Stimulated activated naive CD8-positive, alpha-beta T cell treated with anti-CD3 and anti-CD28 coated beads, Interleukin-15, amount 100 ng/mL, for 72 hours (primary cell): ENCODE measurements around the gene ANKRD9.

ENCODE experiments used
- ATAC-seq: fragments of 150-1000 bp; cut with Tn5 transposase; 2 replicates; pipeline ENCODE4 v1.10.0; 2021; ENCODE audit warnings: mild to moderate bottlenecking, moderate library complexity
- DNase-seq, 2 donors: peaks; one replicate each; pipeline ENCODE4 v3.0.0; 2021 to 2022
- H3K27ac Mint-ChIP-seq, 2 donors: one replicate each; pipeline ENCODE4 v1.8.0; 2022; ENCODE audit warnings: mild to moderate bottlenecking in 2 of 2, mixed read lengths in 2 of 2, moderate library complexity in 2 of 2
- H3K27me3 Mint-ChIP-seq: one replicate; pipeline ENCODE4 v1.8.0; 2022; ENCODE audit warnings: mixed read lengths
- H3K4me1 Mint-ChIP-seq: one replicate; pipeline ENCODE4 v1.8.0; 2022; ENCODE audit warnings: mild to moderate bottlenecking, mixed read lengths
- H3K4me3 Mint-ChIP-seq, 2 donors: one replicate each; pipeline ENCODE4 v1.8.0; 2022; ENCODE audit warnings: mild to moderate bottlenecking in 2 of 2, mixed read lengths in 2 of 2, moderate library complexity in 1 of 2
- H3K9me3 Mint-ChIP-seq, 2 donors: one replicate each; pipeline ENCODE4 v1.8.0; 2022; ENCODE audit warnings: mixed read lengths in 2 of 2

ANKRD9 gene

GRCh38 chr14:102508410-102508773 lies 1.2 kb downstream of the ANKRD9 start:
- no peak for ATAC-seq
- H3K4me1 Mint-ChIP-seq: peaks cover 25% of the 10 kb centered on the region
- no peak overlapping the region for H3K27ac Mint-ChIP-seq
- no peaks in the 10 kb centered on the region for H3K27me3 Mint-ChIP-seq
- no peak for DNase-seq
- H3K4me3 Mint-ChIP-seq: peak overlapping the region; percentile 74 to 79
- no peaks in the 10 kb centered on the region for H3K9me3 Mint-ChIP-seq

- H3K27me3 Mint-ChIP-seq: no peaks in the 10 kb centered on the region
- ATAC-seq (no peak), DNase-seq (no peak)
- no peak overlapping the region for H3K27ac Mint-ChIP-seq
- H3K4me1 Mint-ChIP-seq: peaks cover 25% of the 10 kb centered on the region
- no peaks in the 10 kb centered on the region for H3K9me3 Mint-ChIP-seq
- no peak overlapping the region for H3K4me3 Mint-ChIP-seq
Observed at GRCh38 chr14:102507857-102508312, 1.7 kb downstream of the ANKRD9 start.

GRCh38 chr14:102507081-102507856 lies 2.3 kb downstream of the ANKRD9 start:
- Mint-ChIP-seq H3K9me3 (no peaks in the 10 kb centered on the region), H3K4me3 (no peak overlapping the region), H3K27me3 (no peaks in the 10 kb centered on the region), H3K4me1 (peaks cover 25% of the 10 kb centered on the region), H3K27ac (no peak overlapping the region)
- ATAC-seq (no peak), DNase-seq (no peak)

- H3K27me3 Mint-ChIP-seq: no peaks in the 10 kb centered on the region
- no peak for ATAC-seq
- no peak overlapping the region for H3K27ac Mint-ChIP-seq
- DNase-seq: no peak
- peaks cover 21% of the 10 kb centered on the region for H3K4me1 Mint-ChIP-seq
- H3K4me3 Mint-ChIP-seq: no peak overlapping the region
- no peaks in the 10 kb centered on the region for H3K9me3 Mint-ChIP-seq
Observed at GRCh38 chr14:102506626-102506925, 3.0 kb downstream of the ANKRD9 start.

GRCh38 chr14:102505775-102506625 lies 3.6 kb downstream of the ANKRD9 start:
- H3K4me1 Mint-ChIP-seq: peaks cover 15% of the 10 kb centered on the region
- ATAC-seq (no peak), DNase-seq (no peak)
- no peaks in the 10 kb centered on the region for H3K9me3 Mint-ChIP-seq
- H3K4me3 Mint-ChIP-seq: no peak overlapping the region
- no peaks in the 10 kb centered on the region for H3K27me3 Mint-ChIP-seq
- no peak overlapping the region for H3K27ac Mint-ChIP-seq

- no peak overlapping the region for H3K27ac Mint-ChIP-seq
- H3K4me1 Mint-ChIP-seq: peaks cover 15% of the 10 kb centered on the region
- H3K9me3 Mint-ChIP-seq: no peaks in the 10 kb centered on the region
- ATAC-seq (no peak), DNase-seq (no peak)
- H3K4me3 Mint-ChIP-seq: no peak overlapping the region
- H3K27me3 Mint-ChIP-seq: no peaks in the 10 kb centered on the region
Observed at GRCh38 chr14:102505000-102505619, 4.5 kb downstream of the ANKRD9 start.

GRCh38 chr14:102504328-102504999 lies 5.1 kb downstream of the ANKRD9 start:
- DNase-seq (no peak), ATAC-seq (no peak)
- Mint-ChIP-seq H3K9me3 (no peaks in the 10 kb centered on the region), H3K4me1 (peaks cover 16% of the 10 kb centered on the region), H3K27me3 (no peaks in the 10 kb centered on the region), H3K4me3 (no peak overlapping the region), H3K27ac (no peak overlapping the region)

- Mint-ChIP-seq H3K9me3 (no peaks in the 10 kb centered on the region), H3K27me3 (no peaks in the 10 kb centered on the region), H3K27ac (no peak overlapping the region), H3K4me3 (no peak overlapping the region), H3K4me1 (peaks cover 14% of the 10 kb centered on the region)
- no peak for DNase-seq
- no peak for ATAC-seq
Observed at GRCh38 chr14:102503641-102504327, 5.8 kb downstream of the ANKRD9 start.

GRCh38 chr14:102502571-102502970 lies 7.0 kb downstream of the ANKRD9 start:
- H3K27me3 Mint-ChIP-seq: no peaks in the 10 kb centered on the region
- H3K27ac Mint-ChIP-seq: no peak overlapping the region

GRCh38 chr14:102501751-102502315 lies 7.7 kb downstream of the ANKRD9 start:
- ATAC-seq: no peak
- H3K9me3 Mint-ChIP-seq: no peaks in the 10 kb centered on the region
- no peak for DNase-seq
- no peaks in the 10 kb centered on the region for H3K27me3 Mint-ChIP-seq
- H3K4me3 Mint-ChIP-seq: no peak overlapping the region
- no peak overlapping the region for H3K27ac Mint-ChIP-seq
- peaks cover 11% of the 10 kb centered on the region for H3K4me1 Mint-ChIP-seq

More at GRCh38 chr14:102502571-102502970, 7.0 kb downstream of the ANKRD9 start:
- Mint-ChIP-seq H3K4me3 (no peak overlapping the region), H3K9me3 (no peaks in the 10 kb centered on the region), H3K4me1 (peaks cover 11% of the 10 kb centered on the region)
- ATAC-seq (no peak), DNase-seq (no peak)

GRCh38 chr14:102500713-102501112 lies 8.9 kb downstream of the ANKRD9 start:
- ATAC-seq (no peak), DNase-seq (no peak)
- H3K9me3 Mint-ChIP-seq: no peaks in the 10 kb centered on the region
- H3K27me3 Mint-ChIP-seq: no peaks in the 10 kb centered on the region
- H3K4me3 Mint-ChIP-seq: no peak overlapping the region
- H3K4me1 Mint-ChIP-seq: peaks cover 11% of the 10 kb centered on the region
- no peak overlapping the region for H3K27ac Mint-ChIP-seq

- Mint-ChIP-seq H3K27me3 (no peaks in the 10 kb centered on the region), H3K4me3 (no peak overlapping the region), H3K4me1 (peaks cover 11% of the 10 kb centered on the region), H3K9me3 (no peaks in the 10 kb centered on the region), H3K27ac (no peak overlapping the region)
- DNase-seq: no peak
- peak; percentile 55 for ATAC-seq
Observed at GRCh38 chr14:102500158-102500662, 9.4 kb downstream of the ANKRD9 start.

GRCh38 chr14:102499401-102500157 lies 10.0 kb downstream of the ANKRD9 start:
- ATAC-seq: no peak
- Mint-ChIP-seq H3K4me1 (peaks cover 11% of the 10 kb centered on the region), H3K27me3 (no peaks in the 10 kb centered on the region), H3K9me3 (no peaks in the 10 kb centered on the region), H3K27ac (no peak overlapping the region), H3K4me3 (no peak overlapping the region)
- no peak for DNase-seq

- ATAC-seq (peak; percentile 38), DNase-seq (no peak)
- H3K4me1 Mint-ChIP-seq: peaks cover 11% of the 10 kb centered on the region
- H3K27me3 Mint-ChIP-seq: no peaks in the 10 kb centered on the region
- no peak overlapping the region for H3K4me3 Mint-ChIP-seq
- H3K9me3 Mint-ChIP-seq: no peaks in the 10 kb centered on the region
- peak overlapping the region in 1 of 2 donors; percentile 24 for H3K27ac Mint-ChIP-seq
Observed at GRCh38 chr14:102498678-102499265, 10.8 kb downstream of the ANKRD9 start.
